ENCODE data around the gene EWSR1.
A peak's percentile ranks its signal among the peaks of the same experiment; 100 is the strongest.

Gene EWSR1

DNA sequence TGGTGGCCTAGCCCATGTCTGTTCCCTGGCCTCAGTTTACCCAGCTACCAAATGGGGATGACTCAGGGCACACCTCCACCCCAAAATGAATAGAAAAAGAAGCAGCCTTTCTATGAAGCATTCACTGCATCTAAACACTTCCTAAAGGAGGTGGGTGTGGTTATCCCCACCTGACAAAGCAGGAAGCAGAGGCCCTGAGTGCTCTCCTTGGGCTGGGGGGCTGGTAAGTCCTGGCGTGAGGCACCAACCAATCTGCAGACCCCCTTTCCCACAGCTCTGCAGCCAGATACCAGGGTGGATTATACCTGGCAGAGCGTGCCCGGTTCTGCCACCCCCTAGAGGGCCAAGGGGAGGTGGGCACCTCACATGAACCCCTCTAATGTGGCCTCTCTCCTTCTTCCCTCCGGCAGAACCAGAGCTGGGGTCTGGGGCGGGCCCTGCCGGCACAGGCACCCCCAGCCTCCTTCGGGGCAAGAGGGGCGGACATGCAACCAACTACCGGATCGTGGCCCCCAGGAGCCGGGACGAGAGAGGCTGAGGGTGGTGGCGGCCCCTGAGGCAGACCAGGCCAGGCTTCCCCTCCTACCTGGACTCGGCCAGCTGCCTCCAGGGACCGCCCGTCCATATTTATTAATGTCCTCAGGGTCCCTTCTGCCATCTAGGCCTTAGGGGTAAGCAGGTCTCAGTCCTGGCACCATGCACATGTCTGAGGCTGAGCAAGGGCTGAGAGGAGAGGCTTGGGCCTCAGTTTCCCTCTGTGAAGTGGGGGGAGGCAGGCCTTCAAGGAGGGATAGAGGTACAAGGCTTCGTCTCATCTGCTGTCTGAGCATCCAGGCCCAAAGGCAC, 9.4 kb upstream of the EWSR1 start:
- Histone ChIP-seq H3K36me3 (ENCODE audit: insufficient read depth, low read length) (peaks cover 6% of the 10 kb centered on the region; the same call in 1 of the 2 replicates), H3K4me1 (ENCODE audit: insufficient read depth, low read length) (no peaks in the 10 kb centered on the region; the same call in 1 of the 2 replicates), H3K9ac (ENCODE audit: low read depth, low read length) (no peak overlapping the region)

GRCh38 chr22:29259253-29259899, 8.7 kb upstream of the EWSR1 start:
- Histone ChIP-seq H3K9me3 (ENCODE audit: control insufficient read depth, insufficient read depth, low read length) (no peaks in the 10 kb centered on the region), H3K36me3 (ENCODE audit: insufficient read depth, low read length) (peaks cover 10% of the 10 kb centered on the region), H3K4me1 (ENCODE audit: insufficient read depth, low read length) (no peaks in the 10 kb centered on the region), H3K9ac (ENCODE audit: low read depth, low read length) (no peak overlapping the region)

More for the DNA sequence above, 9.4 kb upstream of the EWSR1 start:
- no peaks in the 10 kb centered on the region for H3K9me3 ChIP-seq (ENCODE audit: control insufficient read depth, insufficient read depth, low read length)

GRCh38 chr22:29260031-29260560, 8.0 kb upstream of the EWSR1 start:
- Histone ChIP-seq H3K9ac (ENCODE audit: low read depth, low read length) (no peak overlapping the region), H3K36me3 (ENCODE audit: insufficient read depth, low read length) (peaks cover 11% of the 10 kb centered on the region), H3K4me1 (ENCODE audit: insufficient read depth, low read length) (no peaks in the 10 kb centered on the region), H3K9me3 (ENCODE audit: control insufficient read depth, insufficient read depth, low read length) (no peaks in the 10 kb centered on the region)

GRCh38 chr22:29260601-29261315, 7.3 kb upstream of the EWSR1 start:
- Histone ChIP-seq H3K4me1 (ENCODE audit: insufficient read depth, low read length) (no peaks in the 10 kb centered on the region), H3K36me3 (ENCODE audit: insufficient read depth, low read length) (peaks cover 11% of the 10 kb centered on the region), H3K9me3 (ENCODE audit: control insufficient read depth, insufficient read depth, low read length) (no peaks in the 10 kb centered on the region), H3K9ac (ENCODE audit: low read depth, low read length) (no peak overlapping the region)

GRCh38 chr22:29263791-29264276, 4.2 kb upstream of the EWSR1 start:
- Histone ChIP-seq H3K36me3 (ENCODE audit: insufficient read depth, low read length) (peaks cover 11% of the 10 kb centered on the region), H3K9me3 (ENCODE audit: control insufficient read depth, insufficient read depth, low read length) (no peaks in the 10 kb centered on the region), H3K9ac (ENCODE audit: low read depth, low read length) (no peak overlapping the region), H3K4me1 (ENCODE audit: insufficient read depth, low read length) (0 out of 2 replicates have a peak, but pooled peaks cover 6% of the 10 kb centered on the region)

DNA sequence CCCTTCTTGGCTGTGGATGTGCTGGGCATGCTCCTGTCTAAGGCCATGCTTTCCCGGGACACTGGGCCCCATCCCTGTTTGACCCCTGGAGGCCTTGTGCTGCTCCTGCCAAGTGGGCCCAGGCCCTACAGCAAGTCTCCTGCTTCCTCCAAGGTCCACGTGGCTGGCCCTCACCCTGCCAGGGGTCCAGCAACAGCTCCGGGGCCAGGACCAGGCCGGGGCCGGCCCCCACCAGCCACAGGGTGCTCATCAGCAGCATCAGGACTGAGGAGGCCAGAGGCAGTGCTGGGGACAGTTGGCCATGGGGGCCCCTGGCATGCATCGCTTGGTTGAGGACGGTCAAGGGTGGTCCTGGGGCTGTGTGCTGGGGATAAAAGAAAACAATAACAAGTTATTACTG, 2.8 kb upstream of the EWSR1 start:
- H3K4me1 ChIP-seq (ENCODE audit: insufficient read depth, low read length), result peaks cover 9% of the 10 kb centered on the region; the same call in 1 of the 2 replicates
- peaks cover 21% of the 10 kb centered on the region for H3K36me3 ChIP-seq (ENCODE audit: insufficient read depth, low read length)
- no peak overlapping the region for H3K9ac ChIP-seq (ENCODE audit: low read depth, low read length)
- no peaks in the 10 kb centered on the region for H3K9me3 ChIP-seq (ENCODE audit: control insufficient read depth, insufficient read depth, low read length)

GRCh38 chr22:29265929-29266328, 2.1 kb upstream of the EWSR1 start:
- peaks cover 15% of the 10 kb centered on the region; the same call in 1 of the 2 replicates for H3K4me1 ChIP-seq (ENCODE audit: insufficient read depth, low read length)
- no peaks in the 10 kb centered on the region for H3K9me3 ChIP-seq (ENCODE audit: control insufficient read depth, insufficient read depth, low read length)
- peaks cover 21% of the 10 kb centered on the region for H3K36me3 ChIP-seq (ENCODE audit: insufficient read depth, low read length)
- no peak overlapping the region for H3K9ac ChIP-seq (ENCODE audit: low read depth, low read length)

- H3K9me3 ChIP-seq (ENCODE audit: control insufficient read depth, insufficient read depth, low read length), result no peaks in the 10 kb centered on the region
- peaks cover 15% of the 10 kb centered on the region for H3K36me3 ChIP-seq (ENCODE audit: insufficient read depth, low read length)
- H3K4me1 ChIP-seq (ENCODE audit: insufficient read depth, low read length), result peaks cover 22% of the 10 kb centered on the region; the same call in 1 of the 2 replicates
- peak overlapping the region; percentile 98 for H3K9ac ChIP-seq (ENCODE audit: low read depth, low read length)
Measured at GRCh38 chr22:29266564-29267461, 1.3 kb upstream of the EWSR1 start.

GRCh38 chr22:29267462-29267857, 608 bp upstream of the EWSR1 start:
- peak overlapping the region; percentile 98 for H3K9ac ChIP-seq (ENCODE audit: low read depth, low read length)
- no peaks in the 10 kb centered on the region for H3K9me3 ChIP-seq (ENCODE audit: control insufficient read depth, insufficient read depth, low read length)
- H3K36me3 ChIP-seq (ENCODE audit: insufficient read depth, low read length), result peaks cover 15% of the 10 kb centered on the region
- H3K4me1 ChIP-seq (ENCODE audit: insufficient read depth, low read length), result peaks cover 24% of the 10 kb centered on the region; the same call in 1 of the 2 replicates

DNA sequence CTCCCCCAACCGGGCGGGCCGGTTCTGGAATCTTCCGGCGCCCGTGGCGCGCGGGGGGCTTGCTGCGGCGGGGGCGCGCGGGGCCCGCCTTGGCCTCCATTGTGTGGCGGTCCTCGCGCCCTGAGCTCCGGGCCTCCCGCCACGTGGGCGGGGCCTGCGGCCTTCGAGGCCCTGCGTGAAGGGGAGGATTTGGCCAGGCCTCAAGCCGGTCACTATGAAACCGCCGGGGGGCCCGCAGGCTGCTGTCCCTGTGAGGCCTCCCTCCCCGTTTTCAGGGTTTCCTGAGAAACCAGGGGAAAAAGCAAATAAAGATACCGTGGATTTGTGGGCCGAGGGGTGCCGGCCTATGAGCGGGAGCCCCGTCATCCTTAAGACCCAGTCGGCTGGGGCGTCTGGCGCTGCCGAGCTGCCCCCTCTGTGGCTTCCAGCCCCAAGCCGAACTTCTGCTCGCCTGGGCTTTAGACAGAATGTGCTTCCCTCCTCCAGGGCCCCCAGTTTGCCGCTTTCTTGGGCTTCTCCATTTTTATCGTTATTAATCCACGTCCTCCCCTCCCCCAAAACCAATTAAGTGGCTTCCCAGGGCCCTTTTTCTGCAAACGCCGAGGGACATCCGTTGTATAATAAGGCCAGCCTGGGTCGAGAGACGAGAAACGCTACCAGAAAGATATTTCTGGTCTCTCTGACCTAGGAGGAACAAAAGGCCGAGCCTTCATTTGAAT, 602 bp downstream of the EWSR1 start:
- Histone ChIP-seq H3K9ac (ENCODE audit: low read depth, low read length) (peak overlapping the region; percentile 98), H3K36me3 (ENCODE audit: insufficient read depth, low read length) (peaks cover 22% of the 10 kb centered on the region), H3K4me1 (ENCODE audit: insufficient read depth, low read length) (peaks cover 30% of the 10 kb centered on the region), H3K9me3 (ENCODE audit: control insufficient read depth, insufficient read depth, low read length) (no peaks in the 10 kb centered on the region)

DNA sequence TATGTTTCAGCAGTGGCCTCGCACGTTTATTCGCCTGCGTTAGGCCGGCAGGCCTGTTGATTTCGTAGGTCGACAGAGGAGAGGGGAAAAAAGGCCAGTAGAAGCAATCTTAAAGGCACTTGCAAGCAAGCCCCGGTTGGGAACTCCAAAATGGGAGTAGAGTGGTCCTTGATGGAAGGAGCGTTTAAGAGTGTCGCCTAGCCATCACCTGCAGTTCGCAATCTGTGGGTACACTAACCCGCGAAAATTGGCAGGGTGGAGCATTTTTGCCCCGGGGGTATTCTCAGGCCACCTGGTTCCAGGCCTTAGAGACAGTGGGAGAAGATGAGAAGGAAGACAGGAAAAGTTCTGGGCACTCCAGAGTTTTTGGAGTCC, 1.1 kb downstream of the EWSR1 start:
- Histone ChIP-seq H3K9ac (ENCODE audit: low read depth, low read length) (peak overlapping the region; percentile 98), H3K36me3 (ENCODE audit: insufficient read depth, low read length) (peaks cover 26% of the 10 kb centered on the region), H3K9me3 (ENCODE audit: control insufficient read depth, insufficient read depth, low read length) (no peaks in the 10 kb centered on the region), H3K4me1 (ENCODE audit: insufficient read depth, low read length) (peaks cover 30% of the 10 kb centered on the region)

DNA sequence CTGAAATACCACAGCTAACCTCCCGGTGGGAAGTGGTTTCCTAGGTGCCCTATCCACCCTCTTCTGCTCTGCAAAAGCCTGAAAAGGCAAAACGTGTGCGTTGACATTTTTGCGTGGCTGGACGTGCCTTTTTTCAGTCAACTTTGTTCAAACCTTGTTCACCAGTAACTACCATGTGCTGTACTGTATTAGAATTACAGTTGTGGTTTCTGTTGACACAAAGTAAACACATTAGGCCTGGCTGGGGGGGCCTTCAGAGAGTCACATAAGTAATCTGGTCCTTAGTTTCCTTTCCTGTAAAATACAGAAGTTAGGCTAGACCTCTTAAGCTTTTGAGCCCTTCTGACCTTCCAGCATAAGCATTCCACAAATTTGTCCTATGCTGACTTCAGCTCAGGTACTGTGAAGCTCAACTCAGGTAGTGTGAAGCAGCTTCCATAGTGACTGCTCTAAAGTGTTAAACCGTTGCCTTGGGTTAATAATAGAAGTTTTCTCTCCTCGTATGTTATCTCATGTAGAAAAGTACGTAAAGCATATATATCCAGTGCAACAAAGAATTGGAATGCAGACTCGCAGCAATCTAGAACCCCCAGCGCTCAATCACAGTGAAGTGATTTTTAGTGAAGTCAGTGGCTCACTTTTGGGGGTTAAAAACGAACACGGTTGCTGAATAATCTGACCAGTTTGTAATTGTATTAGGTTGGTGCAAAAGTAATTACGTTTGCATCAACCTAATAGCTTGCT, 1.8 kb downstream of the EWSR1 start:
- Histone ChIP-seq H3K9me3 (ENCODE audit: control insufficient read depth, insufficient read depth, low read length) (no peaks in the 10 kb centered on the region), H3K4me1 (ENCODE audit: insufficient read depth, low read length) (peaks cover 30% of the 10 kb centered on the region), H3K9ac (ENCODE audit: low read depth, low read length) (peak overlapping the region; percentile 98), H3K36me3 (ENCODE audit: insufficient read depth, low read length) (peaks cover 28% of the 10 kb centered on the region)
